Stimulated activated CD8-positive, alpha-beta memory T cell treated with anti-CD3 and anti-CD28 coated beads, Interleukin-12 subunit alpha, Interleukin-12 subunit beta, amount 100 ng/mL, for 1 hour (primary cell): Measurements from ENCODE around the gene MTARC2.
A peak's percentile ranks its signal among the peaks of the same experiment; 100 is the strongest.
"Not testable (repeated sequence)": the region's sequence is repeated elsewhere in the genome, so short reads cannot be mapped to it uniquely, and the experiment has no call there.

ENCODE experiments used
- DNase-seq: peaks from one replicate; pipeline ENCODE4 v3.0.0-alpha.2; 2020; ENCODE audit warnings: low read depth

MTARC2 gene

DNA sequence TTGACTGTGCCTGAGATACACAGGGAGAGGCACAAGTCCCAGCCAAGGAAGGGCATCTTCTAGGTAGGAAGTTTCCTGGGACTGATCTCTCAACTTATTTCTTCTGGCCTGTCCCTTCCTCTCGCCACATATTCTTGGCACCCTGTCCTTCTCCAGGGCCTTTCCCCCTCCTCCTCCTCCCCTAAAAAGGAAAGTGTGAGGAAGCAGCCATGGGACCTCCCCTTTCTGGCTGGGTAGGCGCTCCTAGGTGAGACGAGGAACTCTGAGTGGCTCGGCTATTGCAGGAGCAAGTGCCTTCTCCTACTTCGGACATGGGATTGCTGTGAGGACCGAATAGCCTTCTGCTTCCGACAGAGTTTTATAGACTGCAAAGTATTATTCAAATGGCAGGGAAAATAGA, 15.5 kb upstream of the MTARC2 start:
- DNase-seq: no peak

DNA sequence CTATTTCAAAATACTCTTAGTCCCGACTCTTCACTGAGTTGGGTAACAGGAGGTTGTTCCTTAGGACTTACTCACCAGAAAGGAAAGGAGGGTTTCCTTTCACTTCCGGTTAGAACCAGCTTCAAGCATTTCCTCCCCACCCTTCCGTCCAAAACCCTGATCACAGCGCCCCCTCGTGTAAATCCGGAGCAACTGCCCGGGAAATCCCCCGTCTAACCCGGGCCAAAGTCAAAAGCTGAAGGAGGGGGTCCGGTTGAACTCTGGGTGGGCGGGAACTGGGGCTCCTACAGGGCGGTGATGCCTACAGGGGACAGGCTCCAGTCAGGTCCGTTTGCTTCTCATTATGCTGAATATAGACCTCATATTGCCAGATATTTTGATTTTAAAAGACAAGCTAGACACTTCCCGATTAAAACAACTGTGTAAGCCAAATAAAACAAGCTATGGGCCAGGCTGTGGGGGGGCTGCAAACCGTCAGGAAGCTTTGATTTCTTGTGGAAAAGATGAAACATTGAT, 15.0 kb upstream of the MTARC2 start:
- peak; percentile 64 for DNase-seq

DNA sequence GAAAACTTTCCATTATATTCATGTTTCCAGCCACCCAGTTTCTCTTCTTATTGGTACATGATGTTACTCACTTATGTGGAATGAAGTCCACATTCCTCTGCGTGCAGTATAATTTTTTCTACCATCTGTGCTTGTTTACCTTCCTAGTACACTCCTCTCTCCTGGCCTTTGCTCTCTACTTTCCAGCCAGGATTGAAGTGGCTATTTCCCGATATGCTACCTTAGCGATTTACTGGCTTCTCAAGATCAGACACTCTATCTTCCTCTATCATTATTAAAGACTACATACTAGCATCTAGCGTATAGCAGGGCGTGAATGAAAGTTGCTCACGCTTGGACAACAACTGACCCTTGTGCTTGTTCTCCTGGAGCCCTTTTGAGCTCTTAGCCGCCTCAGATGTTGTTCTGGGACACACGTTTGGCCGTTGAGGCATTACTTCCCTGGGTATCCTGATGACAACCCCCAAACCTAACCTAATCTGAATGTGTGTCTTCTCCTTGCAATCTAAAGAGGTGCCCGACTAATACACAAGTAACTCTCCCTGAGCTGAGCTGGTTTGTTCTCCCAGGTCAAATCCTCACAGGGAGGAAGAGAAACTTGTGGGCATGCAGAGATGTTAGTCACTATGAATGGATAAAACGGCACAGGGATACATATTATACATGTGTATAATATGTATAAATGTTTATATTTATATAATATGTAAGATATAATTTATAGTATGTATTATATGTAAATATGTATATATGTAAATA, 13.4 kb upstream of the MTARC2 start:
- DNase-seq: no peak

DNA sequence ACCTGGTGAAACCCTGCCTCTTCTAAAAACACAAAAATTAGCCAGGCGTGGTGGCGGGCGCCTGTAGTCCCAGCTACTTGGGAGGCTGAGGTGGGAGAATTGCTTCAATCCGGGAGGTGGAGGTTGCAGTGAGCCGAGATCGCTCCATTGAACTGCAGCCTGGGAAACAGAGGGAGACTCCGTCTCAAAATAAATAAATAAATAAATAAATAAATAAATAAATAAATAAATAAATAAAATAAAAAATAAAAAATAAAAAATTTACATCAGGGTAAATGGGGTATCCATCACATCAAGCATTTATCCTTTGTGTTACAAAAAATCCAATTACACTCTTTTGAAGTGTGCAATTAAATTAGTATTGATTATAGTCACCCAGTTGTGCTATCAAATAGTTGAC, 11.8 kb upstream of the MTARC2 start:
- DNase-seq: not testable (repeated sequence)

DNA sequence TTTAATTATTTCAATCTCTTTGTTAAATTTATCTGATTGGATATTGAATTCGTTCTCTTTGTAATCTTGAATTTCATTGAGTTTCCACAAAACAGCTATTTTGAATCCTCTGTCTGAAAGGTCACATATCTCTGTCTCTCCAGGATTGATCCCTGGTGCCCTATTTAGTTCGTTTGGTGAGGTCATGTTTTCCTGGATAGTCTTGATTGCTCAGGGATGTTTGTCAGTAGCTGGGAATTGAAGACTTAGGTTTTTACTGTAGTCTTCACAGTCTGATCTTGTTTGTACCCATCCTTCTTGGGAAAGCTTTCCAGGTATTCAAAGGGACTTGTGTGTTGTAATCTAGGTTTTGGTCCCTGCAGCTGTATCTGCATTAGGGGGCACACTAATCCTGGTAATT, 6.8 kb upstream of the MTARC2 start:
- DNase-seq: no peak

DNA sequence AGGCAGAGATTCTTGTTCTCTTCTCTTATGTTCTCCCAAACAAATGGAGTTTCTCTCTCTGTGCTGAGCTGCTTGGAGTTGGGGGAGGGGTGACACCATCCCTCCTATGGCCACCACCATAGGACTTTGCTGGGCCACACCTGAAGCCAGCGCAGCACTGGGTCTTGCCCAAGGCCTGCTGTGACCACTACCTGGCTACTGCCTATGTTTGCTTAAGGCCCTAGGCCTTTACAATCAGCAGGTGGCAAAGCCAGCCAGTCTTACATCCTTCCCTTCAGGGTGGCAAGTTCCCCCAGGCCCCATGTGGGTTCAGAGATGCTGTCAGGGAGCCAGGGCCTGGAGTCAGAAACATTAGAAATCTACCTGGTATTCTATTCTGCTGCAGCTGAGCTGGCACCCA, 6.3 kb upstream of the MTARC2 start:
- no peak for DNase-seq

DNA sequence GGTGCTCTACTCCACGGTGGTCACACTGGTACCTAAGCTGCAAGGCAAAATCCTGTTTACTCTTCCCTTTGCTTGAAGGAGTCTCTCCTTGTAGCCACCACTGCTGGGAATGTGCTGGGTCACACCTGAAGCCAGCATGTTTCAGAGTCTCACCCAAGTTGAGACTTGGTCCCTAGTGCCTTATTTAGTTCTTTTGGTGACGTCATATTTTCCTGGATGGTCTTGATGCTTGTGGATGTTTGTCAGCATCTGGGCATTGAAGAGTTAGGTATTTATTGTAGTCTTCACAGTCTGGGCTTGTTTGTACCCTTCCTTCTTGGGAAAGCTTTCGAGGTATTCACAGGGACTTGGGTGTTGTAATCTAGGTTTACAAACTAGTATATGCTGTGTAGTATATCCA, 5.6 kb upstream of the MTARC2 start:
- DNase-seq: no peak

DNA sequence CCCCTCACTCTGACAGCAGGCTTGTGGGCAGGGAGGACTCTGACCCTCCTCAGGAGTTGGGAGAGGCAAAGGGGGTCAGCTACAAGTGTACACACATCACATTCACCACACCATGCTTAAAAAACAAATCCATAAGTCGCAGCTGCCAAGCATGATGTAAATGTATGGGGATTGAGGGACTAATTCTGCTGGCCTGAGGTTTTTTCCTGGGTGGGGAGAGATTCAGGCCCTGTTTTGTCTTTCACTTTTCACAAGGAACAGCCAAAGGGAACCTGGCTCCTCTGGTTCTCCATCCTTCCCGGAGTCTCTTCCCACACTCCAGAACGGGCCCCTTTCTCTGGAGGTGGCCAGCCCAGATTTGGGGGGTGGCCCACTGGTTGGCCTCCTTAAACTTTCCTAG, 1.3 kb upstream of the MTARC2 start:
- DNase-seq: no peak

DNA sequence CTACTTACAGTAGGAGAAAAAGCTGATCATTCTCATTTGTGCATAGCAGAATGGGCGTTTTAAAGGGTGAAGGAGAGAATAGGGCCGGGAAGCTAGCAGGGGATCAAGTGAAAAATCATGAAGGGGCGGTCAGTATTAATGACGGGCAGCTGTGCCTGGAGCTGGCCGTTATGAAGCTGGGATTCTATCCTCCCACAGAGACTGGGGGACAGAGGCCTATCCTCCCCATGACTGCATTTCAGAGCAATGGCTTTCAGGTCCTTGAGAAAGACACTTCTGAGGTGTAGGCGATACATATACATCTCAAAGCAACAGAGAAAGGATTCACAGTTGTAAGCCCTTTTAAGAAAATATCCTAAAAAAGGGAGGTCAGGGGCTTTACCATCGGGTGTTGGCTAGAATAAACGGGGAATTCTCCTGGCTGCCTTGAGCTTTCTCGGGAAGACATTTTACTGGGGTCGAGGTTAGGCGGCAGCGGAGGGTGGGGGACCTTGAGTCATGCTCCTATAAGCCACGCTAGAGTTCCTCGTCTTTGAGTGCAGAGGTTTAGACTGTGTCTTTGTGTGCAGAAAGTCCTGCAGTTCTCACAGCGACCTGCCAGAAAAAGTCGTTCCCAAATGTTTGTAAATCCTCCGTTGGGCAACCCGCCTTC, 559 bp upstream of the MTARC2 start:
- DNase-seq: no peak

DNA sequence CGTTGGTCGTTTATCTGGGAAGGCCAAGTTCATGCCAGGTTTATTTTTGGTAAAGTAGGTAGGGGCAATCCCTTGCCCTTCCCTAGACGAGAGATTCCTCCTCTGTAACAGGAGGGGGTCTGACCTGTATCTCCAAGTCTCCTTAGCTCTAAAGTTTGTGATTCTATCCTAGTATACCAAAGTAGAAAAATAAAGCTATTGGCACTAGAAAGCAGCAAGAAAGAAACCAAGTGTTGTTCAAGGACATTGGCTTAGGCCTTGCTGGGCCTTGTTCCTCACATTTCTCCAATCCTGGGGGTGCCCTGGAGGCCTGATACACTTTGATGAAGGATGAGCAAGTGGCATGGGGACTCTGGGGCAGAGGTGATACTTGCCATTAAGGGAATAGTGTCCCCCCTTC, 814 bp downstream of the MTARC2 start:
- DNase-seq: no peak

DNA sequence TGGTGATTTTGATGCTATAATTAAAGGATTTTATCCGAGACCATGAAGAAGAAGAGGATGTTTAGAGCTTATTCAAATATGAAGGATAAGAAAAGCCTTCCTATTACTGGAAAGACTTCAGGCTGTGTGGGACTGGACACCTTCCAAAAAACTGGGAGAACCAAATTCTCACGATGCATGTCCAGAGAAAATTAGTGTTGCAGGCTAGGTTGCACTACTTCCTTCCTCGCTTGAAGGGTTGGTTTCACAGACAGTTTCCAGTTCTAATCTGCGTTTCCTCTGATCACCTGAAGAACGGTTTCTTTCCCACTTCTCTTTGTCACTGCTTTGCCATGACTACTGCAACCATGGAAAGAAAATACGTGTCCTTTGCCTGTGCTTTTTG, 2.0 kb downstream of the MTARC2 start:
- no peak for DNase-seq

DNA sequence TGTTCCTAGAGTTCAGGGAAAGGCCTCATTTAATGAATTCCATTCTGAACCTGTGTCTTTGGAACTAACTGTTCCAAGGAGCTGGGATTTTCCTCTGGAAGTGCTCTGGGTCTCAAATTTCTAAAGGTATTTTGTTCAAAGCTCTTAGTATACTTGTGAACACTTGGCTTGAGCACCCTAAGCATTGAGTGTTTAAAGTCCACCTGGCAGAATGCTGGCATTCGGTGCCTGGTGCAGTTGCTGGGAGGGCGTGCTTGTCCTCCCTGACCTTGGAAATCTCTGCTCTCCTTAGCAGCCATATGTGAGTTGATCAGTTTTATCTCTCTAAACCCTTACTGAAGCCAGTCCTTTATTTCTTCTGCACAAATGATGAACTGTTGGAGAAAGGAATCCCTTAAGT, 3.0 kb downstream of the MTARC2 start:
- DNase-seq: no peak

DNA sequence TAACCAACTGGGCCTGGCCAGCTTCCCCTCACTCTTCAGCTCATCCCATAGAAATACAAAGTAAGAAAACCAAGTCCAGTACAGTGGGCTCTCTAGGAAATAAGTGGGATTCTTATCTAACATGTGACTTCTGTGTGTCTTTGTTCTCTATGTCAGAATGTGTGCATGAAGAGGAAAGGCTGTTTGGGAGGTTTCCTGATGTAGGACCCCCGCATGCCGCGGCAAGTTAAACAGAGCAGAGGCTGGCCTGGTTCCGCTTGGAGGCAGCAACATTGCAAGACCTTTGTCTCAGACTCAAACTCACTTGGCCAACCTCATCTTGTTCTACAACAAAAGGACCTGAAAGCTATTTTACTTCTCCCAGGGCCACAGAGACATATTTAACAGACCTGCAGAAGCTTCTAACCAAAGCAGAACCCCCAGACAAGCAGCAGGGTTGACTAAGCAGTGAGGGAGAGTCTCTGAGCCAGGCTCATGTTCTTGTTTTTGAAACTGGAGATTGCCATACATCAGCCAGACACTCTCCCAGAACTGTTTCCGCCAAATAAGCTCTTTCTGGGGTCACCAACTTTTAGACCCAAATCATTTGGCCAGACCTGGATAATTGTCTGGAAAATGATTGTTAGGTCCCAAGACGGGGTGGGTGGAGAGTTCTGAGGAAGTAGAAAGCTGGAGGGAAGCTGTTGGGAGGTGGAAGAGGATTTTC, 6.2 kb downstream of the MTARC2 start:
- DNase-seq: no peak

DNA sequence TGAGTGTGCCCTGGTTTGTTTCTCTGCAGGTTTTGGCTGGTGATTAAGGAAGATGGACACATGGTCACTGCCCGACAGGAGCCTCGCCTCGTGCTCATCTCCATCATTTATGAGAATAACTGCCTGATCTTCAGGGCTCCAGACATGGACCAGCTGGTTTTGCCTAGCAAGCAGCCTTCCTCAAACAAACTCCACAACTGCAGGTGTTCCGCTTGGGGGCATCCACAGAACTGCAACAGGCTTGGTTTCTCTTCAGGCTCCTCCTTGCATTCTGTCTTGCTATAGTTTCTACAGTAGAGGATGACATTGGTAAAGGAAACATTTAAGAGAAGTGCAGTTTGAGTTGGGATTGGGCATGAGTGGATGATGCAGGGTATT, 6.8 kb downstream of the MTARC2 start:
- no peak for DNase-seq

DNA sequence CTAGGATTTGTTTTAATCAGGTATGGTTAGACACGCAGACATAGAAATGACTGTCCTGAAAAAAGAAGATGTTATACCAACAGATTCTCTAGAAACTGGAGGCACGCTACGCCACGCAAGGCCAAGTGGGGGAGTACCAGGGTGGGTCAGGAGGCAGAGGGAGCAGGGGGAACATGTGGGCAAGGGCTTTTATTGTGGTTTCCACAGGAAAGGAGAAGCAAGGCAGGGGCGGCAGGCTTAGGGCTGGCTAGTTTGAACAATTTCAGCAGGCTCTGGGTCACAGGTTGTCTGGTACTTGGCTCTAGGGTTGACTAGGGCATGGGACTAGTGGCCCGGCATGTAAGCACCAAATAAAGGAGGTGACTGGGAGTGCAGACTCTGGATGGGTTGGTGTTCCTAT, 7.2 kb downstream of the MTARC2 start:
- DNase-seq: no peak

DNA sequence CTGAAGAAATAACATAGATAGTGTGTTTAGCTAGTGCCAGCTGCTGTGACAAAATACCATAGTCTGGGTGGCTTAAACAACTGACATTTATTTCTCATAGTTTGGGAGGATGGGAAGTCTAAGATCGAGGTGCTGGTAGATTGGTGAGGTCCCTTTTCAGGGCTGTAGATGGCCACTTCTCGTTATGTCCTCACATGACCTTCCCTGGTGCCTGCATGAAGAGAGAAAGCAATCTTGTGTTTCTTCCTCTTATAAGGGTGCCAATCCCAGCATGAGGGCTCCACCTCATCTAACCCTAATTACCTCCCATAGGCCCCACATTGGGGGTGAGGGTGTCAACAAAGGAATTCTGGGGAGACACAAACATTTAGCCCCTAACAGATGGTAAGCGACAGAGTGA, 9.3 kb downstream of the MTARC2 start:
- no peak for DNase-seq

DNA sequence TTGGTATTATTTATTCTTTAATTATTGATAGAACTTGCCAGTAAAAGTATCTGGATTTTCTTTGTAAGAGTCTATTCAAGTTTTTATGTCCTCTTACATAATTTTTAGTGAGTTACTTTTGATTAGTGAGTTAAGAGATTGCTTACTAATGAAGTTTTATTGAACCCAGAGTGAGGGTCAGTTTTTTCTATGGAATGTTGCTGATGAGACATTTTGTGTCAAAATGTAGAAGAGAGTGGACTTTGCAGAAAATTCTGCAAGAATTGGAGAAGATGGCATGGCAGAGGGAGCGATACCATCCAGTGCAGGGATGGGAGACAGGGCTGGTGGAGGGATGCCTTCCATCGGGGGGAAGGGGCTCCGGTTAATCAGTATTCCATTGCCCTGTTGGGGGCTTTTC, 11.0 kb downstream of the MTARC2 start:
- DNase-seq: no peak

DNA sequence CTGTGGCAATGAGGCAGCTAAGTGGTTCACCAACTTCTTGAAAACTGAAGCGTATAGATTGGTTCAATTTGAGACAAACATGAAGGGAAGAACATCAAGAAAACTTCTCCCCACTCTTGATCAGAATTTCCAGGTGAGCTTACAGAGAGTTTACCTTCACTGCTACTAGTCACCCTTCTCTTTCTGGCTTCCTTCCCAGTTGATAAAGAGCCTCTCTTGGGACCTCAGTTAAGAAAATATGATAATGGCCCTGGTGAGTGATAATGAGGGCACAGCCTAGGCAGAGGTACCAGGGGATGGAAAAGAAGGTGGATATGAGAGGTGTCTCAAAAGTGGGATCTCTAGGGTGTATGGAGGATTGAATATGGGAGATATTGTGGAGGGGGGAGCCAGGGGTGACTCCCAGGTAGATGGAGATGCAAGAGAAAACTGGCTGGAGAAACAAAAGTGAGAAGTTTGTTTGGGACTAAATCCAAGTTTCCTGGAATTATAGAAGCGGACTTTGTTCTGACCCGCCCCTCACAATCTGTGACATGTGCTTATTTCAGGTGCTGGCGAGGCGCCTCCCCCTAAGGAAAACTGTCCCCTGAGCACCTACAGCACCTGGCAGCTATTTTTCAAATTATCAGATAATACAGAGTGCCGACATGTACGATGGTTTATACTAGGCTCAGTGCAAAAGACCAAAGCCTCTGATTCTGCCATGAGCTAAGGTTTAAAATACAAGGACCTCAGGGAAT, 13.7 kb downstream of the MTARC2 start:
- DNase-seq: no peak

DNA sequence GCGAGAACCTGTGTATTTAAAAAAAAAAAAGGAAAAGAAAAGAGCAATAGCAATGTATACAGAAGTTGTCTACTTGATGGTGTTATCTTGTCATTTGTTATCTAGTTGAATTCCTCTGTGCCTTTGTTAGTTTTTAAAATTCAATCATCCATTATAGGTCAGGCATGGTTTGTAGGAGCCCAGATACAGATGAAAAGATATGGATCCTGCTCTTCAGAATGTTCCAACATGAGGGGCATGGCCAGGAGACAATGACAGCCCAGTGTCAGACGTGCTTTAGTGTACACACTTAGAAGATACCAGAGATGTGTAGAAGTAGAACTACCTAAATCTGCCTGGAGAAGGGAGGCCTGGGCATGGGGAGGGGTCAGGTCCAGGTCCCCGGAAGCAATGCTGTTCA, 16.6 kb downstream of the MTARC2 start:
- DNase-seq: no peak

DNA sequence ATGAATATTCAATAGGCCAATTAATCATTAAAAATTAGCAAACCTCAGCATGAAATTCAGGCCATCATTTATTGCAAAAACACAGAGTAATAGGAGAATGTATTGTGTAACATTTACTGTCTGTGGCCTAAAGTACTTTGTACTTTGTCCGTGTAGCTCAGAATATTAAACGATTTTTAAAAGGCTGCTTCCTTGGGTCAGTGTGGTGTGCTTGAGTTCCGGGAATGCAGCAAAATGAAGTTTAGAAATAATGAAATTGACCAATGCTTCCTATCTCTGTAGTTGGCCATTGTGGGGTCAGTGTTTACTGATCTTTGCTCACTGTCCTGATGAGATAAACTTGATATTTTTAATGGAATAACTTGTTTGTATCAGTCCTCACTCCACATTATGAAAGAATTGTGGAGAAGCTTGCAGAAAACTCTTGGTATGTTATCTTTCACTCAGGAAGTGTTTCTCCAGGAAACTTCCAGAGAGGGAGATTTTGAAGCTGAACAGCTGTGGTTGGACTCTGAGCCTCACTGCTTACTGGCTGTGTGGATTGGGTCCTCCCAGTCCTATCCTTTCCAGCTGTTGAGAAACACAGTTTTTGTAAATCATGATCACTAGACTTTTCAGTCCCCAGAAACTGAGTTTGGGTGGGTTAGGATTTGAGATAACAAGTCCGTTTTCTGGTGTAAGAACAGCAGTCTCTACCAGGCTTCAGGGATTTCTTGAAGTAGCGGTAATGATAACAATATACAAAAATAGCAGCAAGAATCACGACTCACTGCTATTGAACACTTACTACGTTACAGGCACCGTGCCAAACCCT, 19.4 kb downstream of the MTARC2 start:
- DNase-seq: no peak

DNA sequence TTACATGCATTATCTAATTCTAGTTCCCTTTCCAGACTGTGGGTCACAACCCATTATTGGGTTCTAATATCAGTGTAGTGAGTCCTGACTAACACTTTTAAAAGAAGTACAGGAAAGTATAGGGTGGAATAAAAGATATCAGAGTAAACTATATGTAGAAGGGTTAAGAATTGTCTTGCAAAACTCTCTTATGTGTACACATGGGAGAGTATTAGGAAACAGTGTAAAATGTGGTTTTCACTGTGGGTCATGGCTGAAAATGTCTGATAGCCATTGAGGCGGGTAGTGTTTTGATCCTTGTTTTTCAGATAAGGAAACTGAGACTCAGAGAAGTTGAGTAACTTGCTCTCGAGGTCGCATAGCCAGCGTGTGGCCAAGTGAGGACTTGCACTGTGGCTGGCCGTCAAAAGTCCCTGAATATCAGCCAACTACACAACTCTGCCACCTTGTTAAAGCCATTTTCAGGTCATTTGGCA, 20.0 kb downstream of the MTARC2 start:
- DNase-seq: no peak

DNA sequence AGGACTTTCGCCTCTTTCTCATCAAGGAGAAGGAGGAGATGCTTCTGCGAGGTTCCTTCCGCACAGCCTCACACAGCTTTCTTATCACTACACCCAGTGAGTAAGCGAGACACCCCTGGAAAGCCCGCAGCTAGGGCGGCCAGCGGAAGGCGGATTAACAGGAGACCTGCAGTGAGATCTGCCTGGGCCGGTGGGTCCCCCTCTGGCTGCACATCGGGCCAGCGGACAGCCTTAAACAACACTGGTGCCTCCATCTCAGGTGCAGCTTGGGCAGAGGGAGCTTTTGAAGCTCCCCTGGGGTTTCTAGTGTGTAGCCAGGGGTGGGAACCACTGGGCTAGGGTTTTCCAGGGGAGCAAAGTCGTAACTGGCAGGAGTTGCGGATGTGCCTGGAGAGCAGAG, 21.1 kb downstream of the MTARC2 start:
- DNase-seq: no peak
